GM08714 (cell line): Measurements from ENCODE around the gene B3GAT3.
"Not testable (repeated sequence)": the region's sequence is repeated elsewhere in the genome, so short reads cannot be mapped to it uniquely, and the experiment has no call there.

Experiments
- H3K4me3 ChIP-seq: fragments of 200-500 bp; sonication (Bioruptor generic); 2 replicates; pipeline ENCODE4 v1.5.1; 2014; ENCODE audit warnings: mild to moderate bottlenecking, low read length, inconsistent platforms
- ZNF274 ChIP-seq: IDR thresholded peaks from 2 replicates; pipeline ENCODE4 v1.6.1; 2012; ENCODE audit warnings: mild to moderate bottlenecking, low read depth, low read length

The B3GAT3 gene

DNA sequence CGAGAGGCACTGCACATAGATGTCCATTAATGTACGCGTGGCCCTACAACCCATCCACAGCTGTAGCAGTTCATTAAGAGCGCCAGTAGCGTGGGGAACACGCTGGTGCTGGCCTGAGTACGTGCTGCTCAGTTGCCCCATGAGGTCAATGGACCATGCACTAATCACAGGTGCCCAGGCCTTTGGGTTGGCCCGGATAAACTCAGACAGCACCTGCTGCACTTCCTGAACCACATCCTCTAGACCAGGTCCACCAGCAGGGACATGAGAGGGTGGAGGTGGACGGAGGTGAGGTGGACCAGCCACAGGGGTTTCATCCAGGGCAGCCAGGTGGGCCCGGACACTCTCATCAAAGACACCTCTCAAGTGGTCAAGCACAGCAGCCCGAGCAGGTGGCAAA, 27.7 kb upstream of the B3GAT3 start:
- no peak for TF ChIP-seq ZNF274
- H3K4me3 ChIP-seq: no peak overlapping the region

DNA sequence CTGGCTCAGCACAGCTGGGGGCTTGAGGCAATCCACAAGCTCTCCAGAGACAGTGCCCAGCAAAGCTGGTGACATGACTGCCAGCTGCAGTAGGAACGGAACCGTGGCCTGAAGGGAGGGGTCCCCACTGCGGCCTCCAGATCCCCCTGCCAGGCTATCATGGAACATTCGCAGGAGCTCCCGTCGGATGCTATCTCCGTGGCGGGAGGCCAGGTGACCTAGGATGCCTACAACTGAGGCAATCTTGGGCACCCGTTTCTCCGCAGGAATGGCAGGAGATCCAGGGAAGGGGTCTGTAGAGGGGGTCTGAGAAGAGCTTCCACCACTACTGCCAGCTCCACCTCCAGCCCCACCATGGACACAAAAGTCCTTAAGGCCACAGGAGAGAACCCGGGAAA, 27.2 kb upstream of the B3GAT3 start:
- no peak for TF ChIP-seq ZNF274
- H3K4me3 ChIP-seq: no peak overlapping the region

DNA sequence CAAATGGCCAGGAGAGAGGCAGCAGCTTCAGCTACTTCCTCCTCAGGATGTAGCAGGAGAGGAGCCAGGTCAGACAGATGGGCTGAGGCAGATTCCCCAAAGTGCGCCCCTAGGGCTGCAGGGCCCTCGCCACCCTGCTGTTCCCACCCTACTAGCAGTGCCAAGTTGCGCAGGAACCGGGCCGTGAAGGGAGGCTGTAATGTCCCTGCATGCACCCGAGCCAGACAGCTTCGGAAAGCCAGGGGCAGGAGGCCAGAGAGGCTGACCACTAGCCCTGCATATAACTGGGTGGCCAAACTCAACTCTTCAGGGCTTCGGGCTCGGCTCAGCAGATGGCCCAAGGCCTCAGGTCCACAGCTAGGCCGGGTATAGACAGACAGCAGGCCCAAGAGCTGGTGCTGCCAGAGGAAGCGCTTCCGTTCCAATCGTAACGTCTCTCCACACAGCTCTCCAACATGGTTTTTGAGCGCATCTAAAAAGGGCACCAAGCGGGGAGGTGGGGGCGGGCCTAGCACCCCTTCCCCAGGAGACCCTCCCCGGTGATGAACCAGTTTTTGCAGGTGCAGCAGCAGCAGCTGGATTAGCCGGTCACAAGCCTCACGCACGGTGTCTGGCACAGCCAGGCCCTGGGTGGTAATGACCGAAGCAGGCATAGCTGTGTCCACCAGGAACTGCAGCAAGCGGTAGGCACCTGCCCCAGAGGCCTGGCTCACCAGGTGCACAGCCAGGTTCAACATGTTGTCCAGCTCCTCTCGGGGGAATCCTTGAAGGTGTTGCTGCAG, 26.6 kb upstream of the B3GAT3 start:
- H3K4me3 ChIP-seq: no peak overlapping the region

DNA sequence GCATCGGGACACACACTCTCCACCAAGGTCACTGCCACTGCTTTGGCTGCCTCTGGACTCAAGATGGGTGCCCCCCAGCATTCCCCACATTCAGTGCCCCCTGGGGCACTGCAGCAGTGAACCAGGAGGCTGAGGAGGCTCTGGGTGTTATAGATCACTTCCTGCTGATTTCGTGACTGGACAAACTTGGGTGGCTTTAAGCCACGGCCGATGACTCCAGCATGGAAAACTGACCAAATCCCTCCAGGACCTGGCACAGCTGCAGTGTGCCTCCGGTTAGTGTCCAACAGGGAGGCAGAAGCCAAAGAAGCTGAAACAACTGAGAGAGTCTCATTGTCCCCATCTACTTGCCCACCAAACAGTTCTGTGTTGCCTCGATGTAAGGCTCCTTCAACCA, 25.8 kb upstream of the B3GAT3 start:
- H3K4me3 ChIP-seq: no peak overlapping the region
- no peak for TF ChIP-seq ZNF274

More for the DNA sequence above, 26.6 kb upstream of the B3GAT3 start:
- no peak for TF ChIP-seq ZNF274

GRCh38 chr11:62646825-62647608, 25.2 kb upstream of the B3GAT3 start:
- no peak overlapping the region for H3K4me3 ChIP-seq
- TF ChIP-seq ZNF274: no peak

GRCh38 chr11:62645946-62646824, 24.4 kb upstream of the B3GAT3 start, which contains the start of gene GANAB:
GANAB (minus strand) TSS chr11:62646613; CDS start chr11:62646599, 14 bp downstream.
- no peak for TF ChIP-seq ZNF274
- H3K4me3 ChIP-seq: peak within 1 kb of the TSS; percentile 96

DNA sequence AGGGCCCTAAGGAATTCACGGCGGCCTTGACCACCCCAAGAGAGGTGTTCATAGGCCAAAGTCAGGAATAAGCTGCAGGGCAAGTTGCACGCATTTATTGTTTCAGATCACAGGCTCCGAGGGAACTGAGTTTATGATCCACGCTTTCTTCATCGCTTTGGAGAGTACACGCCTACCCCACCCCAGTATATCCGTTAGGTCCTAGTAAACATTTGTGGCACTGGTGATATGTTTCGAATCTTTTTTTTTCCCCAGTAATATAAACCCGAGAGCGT, 23.8 kb upstream of the B3GAT3 start:
- no peak for TF ChIP-seq ZNF274
- peak overlapping the region; percentile 96 for H3K4me3 ChIP-seq

DNA sequence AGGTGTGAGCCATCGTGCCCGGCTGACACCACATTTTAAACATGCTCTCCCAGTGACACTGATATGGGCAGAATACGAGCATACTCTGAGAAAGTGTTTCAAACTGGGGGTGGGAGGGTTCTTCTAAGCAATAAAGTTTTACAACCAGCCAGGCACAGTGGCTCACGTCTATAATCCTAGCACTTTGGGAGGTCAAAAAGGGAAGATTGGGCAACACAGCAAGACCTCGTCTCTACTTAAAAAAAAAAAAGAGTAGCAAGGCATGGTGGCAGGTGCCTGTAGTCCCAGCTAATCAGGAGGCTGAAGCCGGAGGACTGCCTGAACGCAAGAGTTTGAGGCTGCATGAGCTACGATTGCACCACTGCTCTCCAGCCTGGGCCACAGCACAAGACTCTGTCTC, 22.4 kb upstream of the B3GAT3 start:
- no peak for TF ChIP-seq ZNF274
- H3K4me3 ChIP-seq: no peak overlapping the region

DNA sequence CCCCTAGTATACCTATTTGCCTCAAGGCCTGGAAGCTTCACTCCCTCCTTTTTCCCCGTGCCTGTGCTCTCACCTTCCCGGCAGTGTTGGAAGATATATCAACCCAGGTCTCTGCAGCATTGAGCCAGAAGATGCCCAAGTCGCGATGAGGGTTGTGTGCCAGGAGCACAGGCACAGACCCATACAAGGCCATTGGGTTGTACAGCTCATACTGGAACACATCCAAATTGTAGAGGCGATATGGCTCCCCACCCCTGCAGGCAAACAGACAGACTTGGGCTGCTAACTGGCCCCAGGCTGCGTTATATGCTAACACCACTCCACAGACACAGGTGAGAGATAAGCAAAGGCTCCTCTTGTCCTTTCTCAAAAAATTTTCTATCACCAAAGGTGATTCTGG, 10.7 kb upstream of the B3GAT3 start:
- no peak overlapping the region for H3K4me3 ChIP-seq
- TF ChIP-seq ZNF274: no peak

- no peak for TF ChIP-seq ZNF274
- H3K4me3 ChIP-seq: no peak overlapping the region
Measured at GRCh38 chr11:62627713-62628112, 5.9 kb upstream of the B3GAT3 start.

DNA sequence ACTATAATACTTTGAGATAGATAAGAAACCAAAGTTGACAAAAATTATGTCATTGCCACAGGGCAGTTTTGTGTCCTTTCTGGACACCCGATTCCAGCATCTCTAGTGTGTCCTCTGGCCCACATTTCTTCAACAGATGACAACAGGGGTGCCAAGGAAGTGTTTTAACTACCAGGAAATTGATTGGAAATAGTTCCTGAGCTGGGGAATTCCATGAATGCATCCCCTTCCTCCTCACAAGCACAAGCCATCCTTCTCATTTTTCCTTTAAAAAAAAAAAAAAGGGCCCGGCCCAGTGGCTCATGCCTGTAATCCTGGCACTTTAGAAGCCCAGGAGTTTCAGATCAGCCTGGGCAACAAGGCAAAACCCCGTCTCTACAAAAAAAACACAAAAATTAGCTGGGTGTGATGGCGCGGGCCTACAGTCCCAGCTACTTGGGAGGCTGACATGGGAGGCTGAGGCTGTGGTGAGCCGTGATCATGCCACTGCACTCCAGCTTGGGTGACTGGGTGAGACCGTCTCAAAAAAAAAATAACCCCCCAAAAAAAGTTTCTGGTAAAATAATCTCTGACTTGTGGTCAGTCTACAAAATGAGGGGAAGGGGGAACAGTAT, 797 bp upstream of the B3GAT3 start:
- no peak for TF ChIP-seq ZNF274
- no peak overlapping the region for H3K4me3 ChIP-seq

DNA sequence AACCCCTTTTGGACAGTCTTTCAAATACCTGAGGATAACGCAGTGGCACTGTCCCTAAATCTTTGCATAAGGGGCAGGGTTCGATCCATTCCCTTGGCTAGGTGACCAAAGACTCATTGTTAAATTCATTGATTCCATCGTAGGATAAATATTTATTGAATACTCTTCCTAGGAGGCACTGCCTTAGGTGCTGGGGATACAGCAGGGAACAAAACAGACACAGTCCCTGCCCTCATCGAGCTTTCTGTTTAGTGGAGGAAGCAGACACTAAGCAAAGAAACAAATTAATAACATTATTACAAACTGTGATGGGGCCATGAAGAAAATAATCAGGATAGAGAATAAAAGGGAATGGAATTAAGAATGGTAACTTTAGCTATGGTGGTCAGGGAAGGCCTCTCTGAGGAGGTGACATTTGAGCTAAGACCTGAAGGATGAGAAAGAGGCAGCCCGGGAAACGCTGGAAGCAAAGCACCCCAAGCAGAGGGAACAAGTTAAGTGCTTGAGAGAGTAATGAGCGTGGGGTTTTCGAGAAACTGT, 689 bp downstream of the B3GAT3 start:
- H3K4me3 ChIP-seq: peak overlapping the region; percentile 72
- no peak for TF ChIP-seq ZNF274

- H3K4me3 ChIP-seq: not testable (repeated sequence)
Measured at GRCh38 chr11:62616957-62617356, 4.8 kb downstream of the B3GAT3 start.

DNA sequence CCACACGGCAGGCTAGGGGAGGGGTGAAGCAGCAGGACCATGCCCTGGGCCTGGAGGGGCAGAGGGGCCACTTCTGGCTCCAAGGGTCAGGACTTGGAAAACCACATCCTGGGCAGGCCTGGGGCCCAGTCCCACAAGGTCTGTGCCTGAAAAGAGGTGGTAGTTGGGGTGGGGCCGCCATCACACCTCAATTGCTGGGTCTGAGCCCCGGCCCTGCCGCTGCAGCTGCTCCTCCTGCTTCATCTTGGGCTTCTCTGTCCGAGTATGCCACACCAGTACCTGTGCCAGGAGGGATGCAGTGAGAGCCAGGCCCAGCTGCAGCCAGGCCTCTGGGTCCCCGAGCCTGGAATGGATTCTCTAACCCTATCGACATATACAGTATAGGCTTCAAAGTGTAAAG, 6.3 kb downstream of the B3GAT3 start:
- no peak for TF ChIP-seq ZNF274
- no peak overlapping the region for H3K4me3 ChIP-seq
